Midbrain (tissue), 1 donor: ENCODE measurements around the gene SYNE1.
"Not testable (repeated sequence)": the region's sequence is repeated elsewhere in the genome, so short reads cannot be mapped to it uniquely, and the experiment has no call there.

Experiments used
- DNase-seq: peaks from one replicate; lab custom pipeline; 2025; lab: John Stamatoyannopoulos, UW

SYNE1 gene

GRCh38 chr6:152637296-152638047 is at the start of gene SYNE1:
Gene SYNE1, minus strand, starts transcription at chr6:152637362. Its CDS starts 9,031 bp downstream, at chr6:152628331.
- no peak for DNase-seq

GRCh38 chr6:152685819-152686218 is 48.7 kb upstream of the SYNE1 start:
- no peak for DNase-seq

- not testable (repeated sequence) for DNase-seq
Observed at GRCh38 chr6:152682935-152683334, 45.8 kb upstream of the SYNE1 start.

GRCh38 chr6:152682141-152682540 is 45.0 kb upstream of the SYNE1 start:
- no peak for DNase-seq

GRCh38 chr6:152680879-152681517 is 43.8 kb upstream of the SYNE1 start:
- DNase-seq = no peak

- no peak for DNase-seq
Observed at GRCh38 chr6:152680151-152680550, 43.0 kb upstream of the SYNE1 start.

GRCh38 chr6:152673236-152673635 is 36.1 kb upstream of the SYNE1 start:
- no peak for DNase-seq

- DNase-seq = no peak
Observed at GRCh38 chr6:152671171-152671570, 34.0 kb upstream of the SYNE1 start.

GRCh38 chr6:152669895-152670294 is 32.7 kb upstream of the SYNE1 start:
- DNase-seq = no peak

GRCh38 chr6:152661776-152662175 is 24.6 kb upstream of the SYNE1 start:
- no peak for DNase-seq

- no peak for DNase-seq
Observed at GRCh38 chr6:152651986-152652385, 14.8 kb upstream of the SYNE1 start.

- no peak for DNase-seq
Observed at GRCh38 chr6:152648105-152648504, 10.9 kb upstream of the SYNE1 start.

GRCh38 chr6:152646732-152647131 is 9.6 kb upstream of the SYNE1 start:
- not testable (repeated sequence) for DNase-seq

- DNase-seq = peak; percentile 49
Observed at GRCh38 chr6:152642578-152643375, 5.6 kb upstream of the SYNE1 start.

GRCh38 chr6:152636609-152637295 is 410 bp downstream of the SYNE1 start:
- DNase-seq = no peak

- DNase-seq = no peak
Observed at GRCh38 chr6:152636021-152636608, 1.0 kb downstream of the SYNE1 start.

- no peak for DNase-seq
Observed at GRCh38 chr6:152634773-152635172, 2.4 kb downstream of the SYNE1 start.

- DNase-seq = no peak
Observed at GRCh38 chr6:152632121-152632782, 4.9 kb downstream of the SYNE1 start.

- DNase-seq = no peak
Observed at GRCh38 chr6:152631376-152631775, 5.8 kb downstream of the SYNE1 start.

GRCh38 chr6:152630832-152631231 is 6.3 kb downstream of the SYNE1 start:
- DNase-seq = no peak

GRCh38 chr6:152625213-152625612 is 11.9 kb downstream of the SYNE1 start:
- no peak for DNase-seq
